Left lung (tissue), 10 donors: ENCODE measurements around the gene RNF39. TPM values are rescaled to one million over a fixed set of nuclear protein-coding genes. Genes with fewer than 3 reads are reported as not detected.

Experiments
- ATAC-seq: fragments of 200-7000 bp; cut with Tn5 transposase; one replicate; pipeline ENCODE4 v1.9.1; 2020; ENCODE audit warnings: moderate library complexity
- DNase-seq, 4 donors: peaks; one replicate each; pipeline ENCODE4 v3.0.0-alpha.2; 2013 to 2020
- H3K27ac ChIP-seq, 2 donors: fragments of 200-600 bp; sonication (generic) in 1 of 2; one replicate each; pipeline versions ENCODE4 v1.5.0 to v1.8.0; 2020 to 2021
- H3K27me3 ChIP-seq, 2 donors: fragments of 200-600 bp; sonication (generic) in 1 of 2; one replicate each; pipeline versions ENCODE4 v1.5.0 to v1.8.0; 2020 to 2021
- H3K36me3 ChIP-seq, 2 donors: fragments of 200-600 bp; sonication (generic) in 1 of 2; one replicate each; pipeline versions ENCODE4 v1.5.0 to v1.8.0; 2020 to 2021
- H3K4me1 ChIP-seq, 2 donors: fragments of 200-600 bp; one replicate each; pipeline ENCODE4 v1.8.0; 2021
- H3K4me3 ChIP-seq, 2 donors: fragments of 200-600 bp; sonication (generic) in 1 of 2; one replicate each; pipeline versions ENCODE4 v1.5.0 to v1.8.0; 2020 to 2021; ENCODE audit warnings: mild to moderate bottlenecking in 1 of 2
- H3K9me3 ChIP-seq, 2 donors: fragments of 200-600 bp; sonication (generic) in 1 of 2; one replicate each; pipeline versions ENCODE4 v1.5.0 to v1.8.0; 2020 to 2021
- intact Hi-C, 2 donors: fragments of 100-400 bp; cut with DNase I; formaldehyde crosslinking; loops; one replicate each; pipeline versions ENCODE4 v1.11.2 to v1.14.2; 2022
- polyA plus RNA-seq, 6 donors: library from polyadenylated mRNA; unstranded; fragments of 120-200 nt; gene quantifications; one replicate each; pipeline ENCODE4 v1.2.1, GENCODE V29; 2013; ENCODE audit not compliant: insufficient read length in 6 of 6
- total RNA-seq, 2 donors: library from RNA; stranded (reverse); fragmentation: NEBNext Ultra II Directional; extraction: Animal tissue kit (Norgen Biotek cat#: 25700); gene quantifications; one replicate each; pipeline ENCODE4 v1.2.1, GENCODE V29; 2021
- TF ChIP-seq, protein P1 (sequence below), 2 donors: fragments of 200-600 bp; sonication (generic) in 1 of 2; IDR thresholded peaks; one replicate each; pipeline versions ENCODE4 v1.5.0 to v1.8.0; 2021; ENCODE audit warnings: antibody characterized with exemption in 2 of 2
- donor health status: DM: no; HTN: yes; CAD: no.
- donor health status: DM: no; HTN: no; CAD: no.

Gene RNF39
- total and polyA plus RNA-seq, 8 donors: 0.86 to 3.2 (median 1.4) TPM

DNA sequence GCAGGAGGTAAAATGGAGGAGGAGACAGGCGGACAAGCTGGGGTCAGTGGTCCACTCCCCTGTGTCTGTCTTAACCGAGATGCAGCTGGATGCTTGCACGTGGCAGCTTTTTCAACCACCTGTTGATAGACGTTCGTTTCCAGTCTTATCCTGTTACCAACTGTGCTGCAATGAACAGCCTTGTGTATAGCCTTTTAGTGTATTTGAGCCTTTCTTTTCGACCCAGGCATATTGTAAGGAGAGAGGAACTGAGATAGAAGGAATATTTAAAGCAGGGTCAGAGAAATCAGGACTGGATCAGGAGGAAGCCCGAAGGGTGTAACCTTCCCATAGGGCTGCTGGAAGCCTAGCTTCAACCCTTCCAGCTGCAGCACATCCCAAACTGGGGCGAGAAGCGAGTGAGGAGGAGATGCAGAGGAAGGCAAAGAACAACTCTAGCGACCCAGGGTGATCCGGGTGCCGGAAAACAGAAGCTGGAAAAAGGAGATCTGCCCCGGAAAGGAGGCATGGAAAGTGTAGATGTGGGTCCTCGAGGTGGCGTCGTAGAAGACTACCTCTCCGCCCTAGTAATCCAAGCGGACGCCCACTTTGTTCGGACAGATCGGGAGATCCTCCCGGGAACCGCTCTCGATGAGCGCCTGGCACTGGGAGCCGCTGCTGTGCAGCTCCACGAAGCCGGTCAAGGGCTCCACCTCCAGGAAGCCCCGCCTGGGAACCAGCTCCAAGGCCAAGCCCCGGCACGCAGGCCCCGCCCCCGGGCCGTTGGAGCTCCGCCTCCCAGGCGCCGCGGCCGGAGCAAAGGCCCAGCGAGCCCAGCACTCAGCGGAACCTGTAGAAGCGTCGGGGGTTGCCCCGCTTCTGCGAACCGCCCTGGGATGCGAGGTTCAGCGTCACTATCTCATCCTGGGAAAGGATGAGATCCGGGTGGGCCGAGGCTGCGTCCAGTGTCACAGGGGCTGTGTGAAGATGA lies 26.2 kb upstream of the RNF39 start:
- TF ChIP-seq, protein P1, sequence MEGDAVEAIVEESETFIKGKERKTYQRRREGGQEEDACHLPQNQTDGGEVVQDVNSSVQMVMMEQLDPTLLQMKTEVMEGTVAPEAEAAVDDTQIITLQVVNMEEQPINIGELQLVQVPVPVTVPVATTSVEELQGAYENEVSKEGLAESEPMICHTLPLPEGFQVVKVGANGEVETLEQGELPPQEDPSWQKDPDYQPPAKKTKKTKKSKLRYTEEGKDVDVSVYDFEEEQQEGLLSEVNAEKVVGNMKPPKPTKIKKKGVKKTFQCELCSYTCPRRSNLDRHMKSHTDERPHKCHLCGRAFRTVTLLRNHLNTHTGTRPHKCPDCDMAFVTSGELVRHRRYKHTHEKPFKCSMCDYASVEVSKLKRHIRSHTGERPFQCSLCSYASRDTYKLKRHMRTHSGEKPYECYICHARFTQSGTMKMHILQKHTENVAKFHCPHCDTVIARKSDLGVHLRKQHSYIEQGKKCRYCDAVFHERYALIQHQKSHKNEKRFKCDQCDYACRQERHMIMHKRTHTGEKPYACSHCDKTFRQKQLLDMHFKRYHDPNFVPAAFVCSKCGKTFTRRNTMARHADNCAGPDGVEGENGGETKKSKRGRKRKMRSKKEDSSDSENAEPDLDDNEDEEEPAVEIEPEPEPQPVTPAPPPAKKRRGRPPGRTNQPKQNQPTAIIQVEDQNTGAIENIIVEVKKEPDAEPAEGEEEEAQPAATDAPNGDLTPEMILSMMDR (IDR thresholded peaks at IDR 0.05): peak in 1 of 2 donors; percentile 9
- ATAC-seq: peak; percentile 92
- Histone ChIP-seq H3K4me1 (peaks cover 21 to 36% of the 10 kb centered on the region in 2 donors), H3K9me3 (no peaks in the 10 kb centered on the region), H3K36me3 (no peaks in the 10 kb centered on the region), H3K4me3 (peak overlapping the region; percentile 26 to 44), H3K27me3 (peaks cover 18 to 71% of the 10 kb centered on the region in 2 donors), H3K27ac (peak overlapping the region; percentile 43 to 60)
- intact Hi-C loops: no loop called here
- DNase-seq: peak; percentile 59 to 99 (median 90)

DNA sequence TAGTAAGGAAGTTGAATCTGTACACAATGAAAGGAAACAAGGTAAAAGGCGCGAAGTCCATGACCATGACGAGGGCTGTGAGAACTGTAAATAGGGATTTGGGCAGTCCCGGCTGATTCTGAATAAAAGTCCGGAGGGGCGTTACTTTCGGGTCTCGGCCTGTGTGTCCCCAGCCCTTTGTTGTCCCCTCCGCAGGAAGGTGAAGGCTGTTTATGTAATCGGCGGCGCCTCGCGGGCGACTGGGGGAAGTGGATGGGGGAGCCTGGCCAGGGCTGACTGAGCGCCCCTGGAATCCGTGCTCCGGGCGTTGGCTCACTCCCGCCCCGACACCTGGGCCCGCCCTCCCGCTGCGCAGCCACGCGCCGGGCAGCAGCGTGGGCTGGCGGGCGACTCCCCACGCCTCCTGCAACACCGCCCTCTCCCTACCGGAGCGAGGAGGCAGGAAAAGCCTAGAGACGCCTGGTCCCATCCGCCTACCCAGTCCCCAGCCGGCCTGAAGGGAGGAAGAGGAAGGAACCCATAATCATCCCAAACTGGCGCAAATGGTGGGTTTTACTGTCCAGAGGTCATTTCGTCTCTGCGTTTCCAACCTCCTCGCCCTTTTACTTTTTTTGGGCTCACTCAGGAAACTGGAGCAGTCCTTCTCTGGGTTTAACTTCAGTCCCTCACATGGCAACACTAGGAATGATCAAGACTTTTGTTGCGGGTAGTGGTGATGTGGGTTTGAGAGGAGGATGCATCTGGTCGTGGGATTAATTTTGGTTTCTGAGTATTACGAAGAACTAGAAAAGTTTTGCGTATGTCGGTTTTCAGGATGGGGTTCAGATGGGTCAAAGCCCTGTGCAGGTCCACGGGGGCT lies 25.2 kb upstream of the RNF39 start:
- peak overlapping the region in 1 of 2 donors; percentile 43 for H3K27ac ChIP-seq
- H3K9me3 ChIP-seq: no peaks in the 10 kb centered on the region
- H3K36me3 ChIP-seq: no peaks in the 10 kb centered on the region
- ATAC-seq: peak; percentile 68
- peaks cover 18 to 71% of the 10 kb centered on the region in 2 donors for H3K27me3 ChIP-seq
- intact Hi-C loops: no loop called here
- TF ChIP-seq, protein P1 (IDR thresholded peaks at IDR 0.05): no peak
- H3K4me1 ChIP-seq: peaks cover 21 to 36% of the 10 kb centered on the region in 2 donors
- peak overlapping the region; percentile 26 to 44 for H3K4me3 ChIP-seq
- peak in 2 of 4 donors; percentile 64 to 89 for DNase-seq

DNA sequence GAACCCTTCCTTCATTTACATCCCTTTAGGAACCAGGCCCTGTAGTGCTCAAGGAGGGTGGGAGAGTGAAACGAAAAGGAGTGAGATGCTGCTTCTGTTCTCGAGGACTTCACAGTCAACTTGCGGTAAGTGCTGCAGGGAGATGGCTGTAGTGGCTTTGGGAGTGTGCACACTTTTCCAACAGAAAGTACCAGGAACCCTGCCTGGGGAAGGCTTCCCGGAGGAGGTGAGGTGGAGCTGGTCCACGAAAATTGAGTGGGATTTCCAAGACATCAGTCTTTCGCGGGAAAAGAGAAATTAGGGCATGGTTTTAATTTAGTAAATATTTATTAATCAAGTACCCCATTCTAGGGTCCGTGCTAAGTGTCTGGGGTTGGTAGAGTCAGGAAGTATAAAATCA lies 24.6 kb upstream of the RNF39 start:
- DNase-seq (no peak), ATAC-seq (no peak)
- Histone ChIP-seq H3K4me1 (peaks cover 21 to 36% of the 10 kb centered on the region in 2 donors), H3K4me3 (peak overlapping the region in 1 of 2 donors; percentile 44), H3K27ac (peak overlapping the region in 1 of 2 donors; percentile 43), H3K9me3 (no peaks in the 10 kb centered on the region), H3K36me3 (no peaks in the 10 kb centered on the region), H3K27me3 (peaks cover 18 to 75% of the 10 kb centered on the region in 2 donors)
- TF ChIP-seq, protein P1 (IDR thresholded peaks at IDR 0.05): no peak
- intact Hi-C loops: no loop called here

DNA sequence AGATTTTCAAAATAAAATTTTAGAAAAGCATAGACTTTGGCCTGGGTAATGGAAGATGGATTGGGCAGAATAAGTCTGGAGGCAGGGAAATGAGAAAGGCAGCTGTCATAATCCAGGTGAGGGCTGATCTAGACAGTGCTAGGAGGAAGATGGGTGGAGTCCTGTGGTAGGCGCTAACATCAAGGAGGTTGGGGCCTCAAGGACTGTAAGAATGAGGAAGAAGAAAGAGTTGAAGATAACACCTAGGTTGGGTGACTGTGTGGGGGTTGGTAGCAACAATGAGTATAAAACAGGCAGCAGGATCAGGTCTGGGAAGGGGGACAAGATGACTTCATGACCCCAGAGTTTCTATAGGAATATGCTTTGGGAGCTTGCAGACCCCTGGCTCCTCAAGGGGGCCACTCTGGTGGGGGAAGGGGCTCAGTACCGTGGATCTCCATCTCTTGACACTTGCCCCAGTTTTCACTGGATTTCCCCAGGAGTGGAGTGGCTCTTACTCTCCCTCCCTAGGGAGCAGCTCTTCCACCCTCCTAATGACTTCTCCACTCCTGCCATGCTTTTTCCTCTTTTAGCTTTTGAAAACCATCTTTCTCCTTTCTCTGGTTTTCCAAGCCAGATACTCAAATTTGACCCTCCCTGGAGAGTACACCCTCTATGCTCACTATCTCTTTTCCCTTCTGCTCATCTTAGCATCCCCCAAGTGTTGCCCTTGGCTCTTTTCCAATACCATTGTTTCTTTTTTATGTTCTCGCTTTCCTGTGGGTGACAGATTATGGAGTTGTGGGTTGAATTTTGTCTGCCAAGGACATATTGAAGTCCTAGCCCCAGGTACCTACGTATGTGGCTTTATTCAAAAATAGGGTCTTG lies 22.6 kb upstream of the RNF39 start:
- peaks cover 18 to 73% of the 10 kb centered on the region in 2 donors for H3K27me3 ChIP-seq
- TF ChIP-seq, protein P1 (IDR thresholded peaks at IDR 0.05): no peak
- no peaks in the 10 kb centered on the region for H3K9me3 ChIP-seq
- DNase-seq: no peak
- H3K4me1 ChIP-seq: peaks cover 21 to 29% of the 10 kb centered on the region in 2 donors
- no peak overlapping the region for H3K4me3 ChIP-seq
- intact Hi-C loops: no loop called here
- no peaks in the 10 kb centered on the region for H3K36me3 ChIP-seq
- ATAC-seq: no peak
- H3K27ac ChIP-seq: no peak overlapping the region
